GM18861 (cell line): Measurements from ENCODE around the gene S1PR3.
"Not testable (repeated sequence)": the region's sequence is repeated elsewhere in the genome, so short reads cannot be mapped to it uniquely, and the experiment has no call there.

ENCODE experiments used
- ATAC-seq: cut with Tn5 transposase; IDR thresholded peaks from one replicate; pipeline ENCODE4 v1.9.1; 2021; ENCODE audit not compliant: unreplicated experiment

The S1PR3 gene

GRCh38 chr9:88991066-88992034 lies at the start of gene S1PR3:
TSS of gene S1PR3 (plus strand) at chr9:88991468. CDS start at chr9:89001201, 9,733 bp downstream.
- ATAC-seq, result no peak

- not testable (repeated sequence) for ATAC-seq
Observed at GRCh38 chr9:88941586-88941985, 49.7 kb upstream of the S1PR3 start.

GRCh38 chr9:88942411-88942810 lies 48.9 kb upstream of the S1PR3 start:
- no peak for ATAC-seq

- no peak for ATAC-seq
Observed at GRCh38 chr9:88945636-88946333, 45.5 kb upstream of the S1PR3 start.

- ATAC-seq, result no peak
Observed at GRCh38 chr9:88947581-88948573, 43.4 kb upstream of the S1PR3 start.

DNA sequence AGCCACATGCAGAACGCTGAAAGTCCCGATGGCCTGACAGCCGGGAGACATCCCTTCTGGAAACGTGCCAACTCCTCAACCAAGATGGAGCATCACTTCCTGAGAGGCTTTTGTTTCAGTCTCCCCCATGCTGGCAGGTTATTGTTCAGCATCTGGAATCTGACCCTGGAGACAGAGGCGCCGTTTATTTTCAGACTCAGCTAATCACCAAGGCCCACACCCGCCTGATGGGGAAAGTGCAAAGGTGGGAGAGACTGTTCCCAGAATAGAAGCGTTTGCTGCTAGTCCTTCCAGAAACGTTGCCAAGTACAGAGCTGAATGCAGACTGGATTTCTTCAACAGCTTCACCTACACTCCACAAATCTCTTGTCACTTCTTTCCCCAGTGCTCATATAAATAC lies 41.8 kb upstream of the S1PR3 start:
- ATAC-seq, result no peak

GRCh38 chr9:88949961-88950340 lies 41.3 kb upstream of the S1PR3 start:
- no peak for ATAC-seq

DNA sequence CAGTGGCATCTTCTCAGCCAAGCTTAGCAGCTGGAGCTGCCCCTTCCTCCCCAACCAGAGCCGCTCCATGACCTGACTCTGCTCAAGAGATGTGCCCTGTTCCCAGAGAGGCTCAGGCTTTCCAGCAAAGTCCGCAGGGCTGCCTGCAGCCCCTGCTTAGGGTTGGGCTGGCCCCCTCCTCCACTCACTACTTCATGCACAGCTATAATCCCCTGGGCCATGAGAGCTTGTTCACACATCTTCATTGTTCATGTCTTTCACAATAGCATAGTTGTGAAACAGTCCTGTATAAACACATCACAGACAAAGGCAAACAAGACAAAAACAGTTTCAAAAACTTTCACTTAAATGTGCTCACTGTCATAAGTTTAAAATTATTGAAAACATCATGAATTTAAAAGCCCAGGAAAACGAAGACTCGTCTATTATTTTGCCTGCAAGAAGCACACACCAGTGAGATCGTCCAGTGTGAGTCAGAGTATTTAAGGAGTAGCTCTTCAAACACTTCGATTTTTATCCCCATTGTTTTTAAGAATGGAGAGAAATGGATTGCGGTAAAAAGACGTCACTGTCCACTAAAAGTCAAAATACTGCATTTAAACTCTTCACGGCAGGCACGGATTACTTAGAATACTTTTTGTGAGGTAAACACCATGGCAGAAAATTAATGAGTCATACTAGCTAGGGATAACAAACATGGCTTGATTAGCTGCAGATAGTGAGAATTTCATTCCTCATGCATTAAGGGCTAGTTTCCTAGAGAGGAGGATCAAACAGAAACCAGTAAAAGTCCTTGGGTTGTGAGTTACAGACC lies 40.7 kb upstream of the S1PR3 start:
- no peak for ATAC-seq

- no peak for ATAC-seq
Observed at GRCh38 chr9:88951155-88951542, 40.1 kb upstream of the S1PR3 start.

GRCh38 chr9:88952086-88952615 lies 39.1 kb upstream of the S1PR3 start:
- ATAC-seq, result no peak

DNA sequence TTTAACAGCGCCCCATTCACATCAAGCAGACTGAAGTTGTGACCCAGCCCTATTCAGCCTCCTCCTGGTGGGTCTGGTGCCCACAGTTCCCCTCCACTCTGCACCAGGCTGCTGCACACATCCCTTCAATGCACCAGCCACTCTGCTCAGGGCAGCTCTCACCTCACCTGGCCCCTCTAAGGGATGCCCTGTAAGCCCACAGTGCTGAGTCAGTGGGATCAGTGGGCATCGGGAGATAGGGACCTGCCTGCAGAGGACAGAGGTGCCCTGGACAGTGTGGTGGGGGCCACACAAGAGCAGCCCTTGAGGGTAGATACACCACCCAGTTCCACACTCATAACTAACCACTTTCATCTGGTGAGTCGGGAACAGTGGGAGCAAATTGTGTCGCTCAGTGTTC lies 38.3 kb upstream of the S1PR3 start:
- ATAC-seq, result no peak

DNA sequence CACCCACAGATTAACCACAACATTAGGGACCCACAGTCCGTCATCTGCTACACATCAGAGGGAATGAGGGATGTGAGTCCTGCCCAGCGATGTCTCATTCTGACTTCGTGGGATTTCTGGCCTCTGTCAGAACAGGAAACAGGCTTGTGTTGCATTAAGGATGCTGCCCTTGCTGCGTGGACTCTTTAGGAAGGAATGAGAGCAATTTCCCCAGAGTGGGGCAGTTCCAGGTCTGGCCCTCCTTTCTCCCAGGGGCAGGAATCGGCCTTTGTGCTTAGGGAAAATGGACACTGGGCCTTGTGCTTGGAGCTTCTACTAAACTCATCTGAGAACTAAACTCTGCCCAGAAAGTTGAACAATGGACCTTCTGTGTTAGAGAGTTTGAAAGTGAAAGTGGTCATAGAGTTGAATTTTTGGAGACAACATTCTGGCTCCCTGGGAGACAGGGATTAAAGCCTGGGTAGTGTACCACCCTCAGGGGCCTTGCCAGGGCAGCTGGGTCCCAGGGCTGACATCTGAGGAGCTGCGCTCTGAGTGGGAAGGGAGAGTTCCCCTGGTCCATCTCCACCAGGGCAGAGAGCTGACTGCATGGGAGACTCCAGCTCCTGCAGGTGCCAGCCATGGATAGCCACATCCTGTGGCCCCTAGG lies 37.8 kb upstream of the S1PR3 start:
- ATAC-seq, result no peak

DNA sequence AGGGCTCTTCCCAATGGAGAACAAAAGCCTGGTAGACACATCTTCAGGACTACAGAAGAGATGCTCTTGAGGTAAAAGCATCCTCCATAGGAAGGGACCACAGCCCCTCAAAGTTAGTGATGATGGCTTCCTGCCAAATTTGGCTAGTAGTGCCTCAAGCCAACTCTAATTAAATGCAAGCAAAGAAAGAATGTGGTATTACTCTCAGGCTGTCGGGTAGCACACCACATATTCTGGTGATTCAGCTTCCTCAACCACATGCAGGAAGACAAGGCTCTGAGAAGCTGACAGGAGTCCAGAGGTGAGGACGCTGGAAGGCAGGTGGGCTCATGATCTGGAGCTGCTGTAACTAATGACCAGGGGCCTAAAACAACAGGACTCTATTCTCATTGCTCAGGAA lies 37.2 kb upstream of the S1PR3 start:
- ATAC-seq, result no peak

- no peak for ATAC-seq
Observed at GRCh38 chr9:88957526-88957925, 33.7 kb upstream of the S1PR3 start.

GRCh38 chr9:88959727-88960469 lies 31.4 kb upstream of the S1PR3 start:
- ATAC-seq, result no peak

GRCh38 chr9:88960632-88961031 lies 30.6 kb upstream of the S1PR3 start:
- no peak for ATAC-seq

DNA sequence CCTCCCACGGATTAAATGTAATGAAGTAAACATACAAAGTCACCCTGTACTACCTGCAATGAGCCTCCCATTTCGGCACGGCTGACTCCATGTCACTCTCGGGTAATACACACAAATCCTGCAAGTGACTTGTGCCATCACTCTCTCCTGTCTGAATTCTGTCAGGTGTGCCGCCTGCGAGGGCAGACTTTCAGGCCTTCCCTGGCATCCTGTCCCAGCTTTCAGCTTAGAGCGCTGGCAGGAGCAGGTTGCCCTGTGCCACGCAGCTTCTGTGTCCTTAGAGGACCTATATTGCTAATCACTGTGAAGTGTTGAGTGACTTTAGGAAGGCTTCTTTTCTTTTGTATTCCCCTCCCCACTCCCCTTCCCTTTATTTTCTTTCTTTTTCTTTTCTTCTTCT lies 25.8 kb upstream of the S1PR3 start:
- ATAC-seq, result no peak

DNA sequence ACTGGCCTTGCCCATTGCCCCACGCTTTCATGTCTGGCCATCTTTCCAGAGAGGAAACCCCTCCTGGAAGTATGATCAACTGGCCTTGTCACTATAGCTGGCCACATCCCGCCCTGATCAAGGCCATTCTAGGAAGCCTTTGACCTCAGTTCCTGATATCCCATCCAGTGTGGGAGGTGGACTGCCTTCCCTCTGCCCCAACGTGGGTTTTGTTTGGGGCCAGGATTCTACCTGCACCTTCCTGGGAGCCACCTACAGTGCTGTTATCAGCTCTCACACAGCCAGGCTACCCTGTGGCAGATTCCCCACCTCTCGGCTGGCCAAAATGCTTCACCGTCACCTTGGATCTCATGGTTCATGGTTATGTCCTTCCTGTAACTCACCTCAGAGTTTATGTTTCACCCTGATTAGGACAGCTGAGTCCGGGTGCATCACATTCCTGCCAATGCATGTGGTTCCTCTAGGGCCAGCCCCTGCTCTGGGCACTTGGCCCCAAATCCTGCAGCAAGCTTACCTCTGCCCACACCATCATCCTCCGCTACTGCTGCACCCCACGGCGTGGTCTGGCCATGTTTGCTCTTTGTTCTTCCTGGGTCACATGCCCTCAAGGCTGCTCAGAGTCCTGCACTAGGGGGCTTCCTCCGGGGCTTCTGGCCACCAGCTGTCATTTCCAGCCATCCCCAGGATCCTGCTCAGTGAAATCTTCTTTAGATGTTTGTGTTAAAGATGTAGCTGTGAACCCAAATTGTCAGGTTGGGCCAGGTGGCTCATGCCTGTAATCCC lies 24.2 kb upstream of the S1PR3 start:
- no peak for ATAC-seq
